GM20000 (cell line): ENCODE data around the gene SPRR2E.
A peak's percentile ranks its signal among the peaks of the same experiment; 100 is the strongest.
"Not testable (repeated sequence)": the region's sequence is repeated elsewhere in the genome, so short reads cannot be mapped to it uniquely, and the experiment has no call there.

Source experiments
- DNase-seq: peaks from one replicate; pipeline ENCODE4 v3.0.0; 2012; ENCODE audit warnings: low spot score
- TF ChIP-seq, protein P1 (sequence below): IDR thresholded peaks from 2 replicates; pipeline ENCODE4 v1.5.1; 2012; ENCODE audit warnings: mild to moderate bottlenecking, control low read depth; ENCODE audit errors: extremely low read depth, missing control alignments

Gene SPRR2E

GRCh38 chr1:153122831-153123421 is 28.6 kb upstream of the SPRR2E start:
- TF ChIP-seq, protein P1, sequence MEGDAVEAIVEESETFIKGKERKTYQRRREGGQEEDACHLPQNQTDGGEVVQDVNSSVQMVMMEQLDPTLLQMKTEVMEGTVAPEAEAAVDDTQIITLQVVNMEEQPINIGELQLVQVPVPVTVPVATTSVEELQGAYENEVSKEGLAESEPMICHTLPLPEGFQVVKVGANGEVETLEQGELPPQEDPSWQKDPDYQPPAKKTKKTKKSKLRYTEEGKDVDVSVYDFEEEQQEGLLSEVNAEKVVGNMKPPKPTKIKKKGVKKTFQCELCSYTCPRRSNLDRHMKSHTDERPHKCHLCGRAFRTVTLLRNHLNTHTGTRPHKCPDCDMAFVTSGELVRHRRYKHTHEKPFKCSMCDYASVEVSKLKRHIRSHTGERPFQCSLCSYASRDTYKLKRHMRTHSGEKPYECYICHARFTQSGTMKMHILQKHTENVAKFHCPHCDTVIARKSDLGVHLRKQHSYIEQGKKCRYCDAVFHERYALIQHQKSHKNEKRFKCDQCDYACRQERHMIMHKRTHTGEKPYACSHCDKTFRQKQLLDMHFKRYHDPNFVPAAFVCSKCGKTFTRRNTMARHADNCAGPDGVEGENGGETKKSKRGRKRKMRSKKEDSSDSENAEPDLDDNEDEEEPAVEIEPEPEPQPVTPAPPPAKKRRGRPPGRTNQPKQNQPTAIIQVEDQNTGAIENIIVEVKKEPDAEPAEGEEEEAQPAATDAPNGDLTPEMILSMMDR = no peak
- peak; percentile 21 for DNase-seq

DNA sequence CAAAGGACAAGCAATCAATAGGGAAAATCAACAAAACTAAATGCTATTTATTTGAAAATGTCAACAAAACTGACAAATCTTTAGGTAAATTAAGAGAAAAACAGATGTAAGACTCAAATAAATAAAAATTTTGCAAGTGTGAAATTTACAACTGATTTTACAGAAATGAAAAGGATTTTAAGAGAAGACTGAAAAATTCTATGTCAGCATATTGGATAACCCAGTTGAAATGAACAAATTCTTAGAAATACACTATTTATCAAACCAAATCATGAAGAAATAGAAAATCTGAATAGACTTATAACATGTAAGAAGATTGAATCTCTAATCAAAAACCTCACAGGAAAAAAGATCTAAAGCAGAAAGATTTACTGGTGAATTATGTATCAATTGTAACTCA is 26.6 kb upstream of the SPRR2E start:
- TF ChIP-seq, protein P1 = no peak
- no peak for DNase-seq

- no peak for DNase-seq
- TF ChIP-seq, protein P1 = no peak
These were observed 25.2 kb upstream of the SPRR2E start for GRCh38 chr1:153119491-153119971.

- DNase-seq = not testable (repeated sequence)
These were observed 20.9 kb upstream of the SPRR2E start for GRCh38 chr1:153115264-153115663.

GRCh38 chr1:153113416-153113815 is 19.1 kb upstream of the SPRR2E start, which contains the start of gene SPRR2F:
SPRR2F (minus strand) TSS chr1:153113516; CDS start chr1:153112733, 783 bp downstream.
- DNase-seq = no peak
- TF ChIP-seq, protein P1 = no peak

DNA sequence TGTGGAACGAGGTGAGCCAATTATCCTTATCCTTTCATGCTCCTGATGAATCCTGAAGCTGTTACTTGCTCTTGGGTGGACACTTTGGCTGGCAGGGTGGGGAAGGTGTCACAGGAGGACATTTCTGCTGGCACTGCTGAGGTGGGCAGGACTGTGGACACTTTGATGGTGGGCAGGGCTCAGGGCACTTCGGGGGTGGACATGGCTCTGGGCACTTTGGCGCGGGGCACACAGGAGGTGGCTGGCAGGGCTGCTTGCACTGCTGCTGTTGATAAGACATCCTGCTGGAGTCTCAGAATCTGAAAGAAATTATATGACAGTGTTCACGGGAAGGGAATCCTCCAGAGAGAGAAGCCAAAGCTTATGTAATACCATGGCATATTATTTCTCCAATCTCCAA is 18.1 kb upstream of the SPRR2E start:
- DNase-seq = not testable (repeated sequence)

DNA sequence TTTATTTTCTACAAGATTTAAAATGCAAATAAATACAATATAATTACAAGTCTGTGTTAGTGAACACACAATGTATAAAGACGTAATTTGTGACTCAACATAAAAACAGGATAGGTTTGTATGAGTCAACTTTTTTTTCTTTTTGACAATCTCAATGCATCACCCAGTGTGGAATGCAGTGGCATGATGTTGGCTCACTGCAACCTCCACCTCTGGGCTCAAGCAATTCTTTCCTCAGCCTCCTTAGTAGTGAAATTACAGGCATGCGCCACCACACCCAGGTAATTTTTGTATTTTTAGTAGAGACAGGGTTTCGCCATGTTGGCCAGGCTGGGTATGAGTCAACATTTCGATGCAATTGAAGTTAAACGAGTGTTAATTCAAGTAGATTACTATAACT is 5.9 kb upstream of the SPRR2E start:
- DNase-seq = no peak

GRCh38 chr1:153099461-153100045 is 5.2 kb upstream of the SPRR2E start:
- DNase-seq = no peak

More for the DNA sequence above, 5.9 kb upstream of the SPRR2E start:
- TF ChIP-seq, protein P1 = no peak

More at GRCh38 chr1:153099461-153100045, 5.2 kb upstream of the SPRR2E start:
- TF ChIP-seq, protein P1 = no peak
